ENCODE measurements around the gene CCN6. TPM values are rescaled to one million over a fixed set of nuclear protein-coding genes. Genes with fewer than 3 reads are reported as not detected.

Gene CCN6
- total and polyA plus RNA-seq, 11 donors: not detected

- intact Hi-C loops (cut with DNase I): no loop called here
- TF ChIP-seq POLR2A (IDR thresholded peaks at IDR 0.05) (no peak), CTCF (IDR thresholded peaks at IDR 0.05) (no peak)
- Histone ChIP-seq H3K27me3 (no peaks in the 10 kb centered on the region), H3K36me3 (no peaks in the 10 kb centered on the region), H3K4me1 (peaks cover 0 to 34% (median 6%) of the 10 kb centered on the region in 12 donors), H3K9me3 (no peaks in the 10 kb centered on the region), H3K4me3 (no peak overlapping the region), H3K27ac (peak overlapping the region in 5 of 12 donors; percentile 10 to 54 (median 22))
- 44 to 58% (median 52%) methylated on average over 3 of the region's 3 CpGs for WGBS, 4 donors
- ATAC-seq: peak in 3 of 4 donors; percentile 25 to 64 (median 27)
- DNase-seq: no peak
Measured at GRCh38 chr6:112030961-112031660, 22.8 kb upstream of the CCN6 start.

- WGBS, 4 donors: 86 to 88% (median 88%) methylated on average over 6 of the region's 6 CpGs
- intact Hi-C loops (cut with DNase I): no loop called here
- Histone ChIP-seq H3K4me1 (peaks cover 0 to 35% (median 6%) of the 10 kb centered on the region in 12 donors), H3K36me3 (no peaks in the 10 kb centered on the region), H3K4me3 (no peak overlapping the region), H3K9me3 (no peaks in the 10 kb centered on the region), H3K27ac (no peak overlapping the region), H3K27me3 (no peaks in the 10 kb centered on the region)
- DNase-seq (no peak), ATAC-seq (no peak)
- no peak for TF ChIP-seq CTCF (IDR thresholded peaks at IDR 0.05)
- TF ChIP-seq POLR2A (IDR thresholded peaks at IDR 0.05): no peak
Measured at GRCh38 chr6:112031960-112032359, 21.9 kb upstream of the CCN6 start.

GRCh38 chr6:112032728-112033127 is 21.2 kb upstream of the CCN6 start:
- Histone ChIP-seq H3K4me3 (no peak overlapping the region), H3K36me3 (no peaks in the 10 kb centered on the region), H3K9me3 (no peaks in the 10 kb centered on the region), H3K27me3 (no peaks in the 10 kb centered on the region), H3K27ac (no peak overlapping the region), H3K4me1 (peaks cover 0 to 40% (median 6%) of the 10 kb centered on the region in 12 donors)
- 82 to 90% (median 89%) methylated on average over 6 of the region's 6 CpGs for WGBS, 4 donors
- no peak for TF ChIP-seq CTCF (IDR thresholded peaks at IDR 0.05)
- TF ChIP-seq POLR2A (IDR thresholded peaks at IDR 0.05): no peak
- ATAC-seq (no peak), DNase-seq (no peak)
- intact Hi-C loops (cut with DNase I): no loop called here

GRCh38 chr6:112033791-112034615 is 19.9 kb upstream of the CCN6 start:
- TF ChIP-seq POLR2A (IDR thresholded peaks at IDR 0.05) (no peak), CTCF (IDR thresholded peaks at IDR 0.05) (no peak)
- Histone ChIP-seq H3K9me3 (no peaks in the 10 kb centered on the region), H3K36me3 (no peaks in the 10 kb centered on the region), H3K27me3 (no peaks in the 10 kb centered on the region), H3K4me1 (peaks cover 0 to 52% (median 11%) of the 10 kb centered on the region in 12 donors), H3K4me3 (no peak overlapping the region), H3K27ac (no peak overlapping the region)
- ATAC-seq (no peak), DNase-seq (no peak)
- intact Hi-C loops (cut with DNase I): no loop called here
- WGBS, 4 donors: 77 to 87% (median 83%) methylated on average over 6 of the region's 6 CpGs
